ENCODE measurements around the gene LRRC3C. TPM values are rescaled to one million over a fixed set of nuclear protein-coding genes. Genes with fewer than 3 reads are reported as not detected.

The LRRC3C gene
- total RNA-seq, 2 donors from 2014 or later: not detected

DNA sequence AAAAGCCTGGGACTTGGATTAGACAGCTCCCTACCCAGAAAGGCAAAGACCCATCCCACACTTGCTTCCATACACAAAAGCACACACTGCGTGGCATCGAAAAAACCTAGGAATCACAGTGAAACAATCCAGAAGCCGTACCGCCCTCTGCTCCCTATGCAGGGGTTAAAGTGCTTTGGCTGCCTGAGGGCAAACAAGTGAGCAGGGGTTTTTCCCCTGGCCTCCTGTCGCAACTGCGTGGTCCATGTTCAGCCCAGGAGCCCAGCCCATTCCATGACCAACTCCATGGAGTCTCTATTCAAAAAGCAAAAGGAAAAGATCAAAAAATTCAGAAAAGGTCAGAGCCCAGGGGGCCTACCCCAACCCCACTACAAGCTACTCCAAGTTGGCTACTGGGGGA, 5.5 kb upstream of the LRRC3C start:
- no peaks in the 10 kb centered on the region for H3K9me3 ChIP-seq
- peaks cover 44% of the 10 kb centered on the region for H3K36me3 ChIP-seq
- peaks cover 0 to 21% of the 10 kb centered on the region in 2 donors for H3K4me1 ChIP-seq
- no peak overlapping the region for H3K4me3 ChIP-seq
- TF ChIP-seq, protein P1, sequence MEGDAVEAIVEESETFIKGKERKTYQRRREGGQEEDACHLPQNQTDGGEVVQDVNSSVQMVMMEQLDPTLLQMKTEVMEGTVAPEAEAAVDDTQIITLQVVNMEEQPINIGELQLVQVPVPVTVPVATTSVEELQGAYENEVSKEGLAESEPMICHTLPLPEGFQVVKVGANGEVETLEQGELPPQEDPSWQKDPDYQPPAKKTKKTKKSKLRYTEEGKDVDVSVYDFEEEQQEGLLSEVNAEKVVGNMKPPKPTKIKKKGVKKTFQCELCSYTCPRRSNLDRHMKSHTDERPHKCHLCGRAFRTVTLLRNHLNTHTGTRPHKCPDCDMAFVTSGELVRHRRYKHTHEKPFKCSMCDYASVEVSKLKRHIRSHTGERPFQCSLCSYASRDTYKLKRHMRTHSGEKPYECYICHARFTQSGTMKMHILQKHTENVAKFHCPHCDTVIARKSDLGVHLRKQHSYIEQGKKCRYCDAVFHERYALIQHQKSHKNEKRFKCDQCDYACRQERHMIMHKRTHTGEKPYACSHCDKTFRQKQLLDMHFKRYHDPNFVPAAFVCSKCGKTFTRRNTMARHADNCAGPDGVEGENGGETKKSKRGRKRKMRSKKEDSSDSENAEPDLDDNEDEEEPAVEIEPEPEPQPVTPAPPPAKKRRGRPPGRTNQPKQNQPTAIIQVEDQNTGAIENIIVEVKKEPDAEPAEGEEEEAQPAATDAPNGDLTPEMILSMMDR (IDR thresholded peaks at IDR 0.05): no peak
- DNase-seq (ENCODE audit: low spot score): no peak
- no peaks in the 10 kb centered on the region for H3K27me3 ChIP-seq
- no peak overlapping the region for H3K27ac ChIP-seq

DNA sequence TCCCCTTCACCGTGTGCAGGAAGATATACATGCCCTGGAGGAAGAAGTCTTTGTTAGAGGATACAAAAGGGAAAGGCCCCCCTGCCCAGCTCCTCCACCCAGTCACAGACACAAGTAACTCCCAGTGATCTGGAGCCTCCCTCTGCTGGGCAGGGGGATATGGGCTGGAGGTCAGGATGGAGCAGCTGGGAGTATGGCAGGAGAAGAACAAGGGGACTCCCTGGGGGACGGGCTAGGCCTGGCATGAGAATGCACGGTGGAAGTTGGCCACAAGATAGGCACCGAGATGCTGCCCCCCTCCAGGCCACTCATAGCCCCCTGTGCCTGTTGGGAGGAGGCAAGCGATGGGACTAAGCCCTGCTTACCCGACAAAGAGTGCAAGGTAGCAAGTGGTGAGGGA, 4.3 kb upstream of the LRRC3C start:
- Histone ChIP-seq H3K27me3 (no peaks in the 10 kb centered on the region), H3K27ac (no peak overlapping the region), H3K9me3 (no peaks in the 10 kb centered on the region), H3K4me1 (peaks cover 0 to 23% of the 10 kb centered on the region in 2 donors), H3K4me3 (no peak overlapping the region), H3K36me3 (peaks cover 44% of the 10 kb centered on the region)
- TF ChIP-seq, protein P1 (IDR thresholded peaks at IDR 0.05): no peak
- no peak for DNase-seq (ENCODE audit: low spot score)

DNA sequence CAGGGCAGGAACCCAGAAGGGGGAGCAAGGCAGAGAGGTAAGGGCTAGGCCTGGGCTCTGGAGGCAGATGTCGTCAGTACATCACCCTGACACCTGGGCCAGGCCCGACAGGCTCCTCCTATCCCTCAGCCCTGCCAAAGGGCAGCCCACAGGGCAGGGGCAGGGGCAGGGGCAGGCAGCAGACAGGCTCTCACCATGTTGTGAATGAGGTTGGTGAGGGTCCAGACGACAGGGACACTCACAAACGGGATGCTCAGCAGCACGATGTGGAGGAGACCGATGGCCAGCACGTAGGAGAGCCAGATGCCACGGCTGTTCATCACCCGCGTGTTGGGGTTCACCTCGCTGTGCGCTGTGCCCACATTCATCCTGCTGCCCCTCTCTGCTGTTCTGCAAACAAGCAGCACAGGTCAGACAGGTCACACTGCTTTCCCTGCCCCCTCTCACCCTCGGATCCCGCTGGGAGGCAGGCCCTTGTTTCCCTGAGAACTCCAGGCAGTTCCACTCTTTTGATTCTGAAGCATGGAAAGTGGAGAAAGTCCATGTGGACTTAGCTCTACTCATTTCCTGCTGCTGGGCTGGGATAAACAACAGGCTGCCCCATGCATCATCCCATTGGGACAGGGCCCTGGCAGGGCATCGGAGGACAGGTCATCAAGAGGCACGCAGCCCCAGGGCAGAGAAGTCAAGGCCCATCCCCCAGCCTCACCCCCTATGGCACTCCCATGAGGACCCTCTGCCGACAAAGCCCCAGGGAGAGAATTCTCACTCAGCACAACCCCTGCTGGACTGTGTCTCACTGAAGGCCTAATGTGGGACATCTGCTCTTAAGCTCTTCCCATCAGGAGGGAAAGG, 3.5 kb upstream of the LRRC3C start:
- peaks cover 0 to 31% of the 10 kb centered on the region in 2 donors for H3K4me1 ChIP-seq
- TF ChIP-seq, protein P1 (IDR thresholded peaks at IDR 0.05): no peak
- H3K9me3 ChIP-seq: no peaks in the 10 kb centered on the region
- no peak for DNase-seq (ENCODE audit: low spot score)
- H3K36me3 ChIP-seq: peaks cover 43% of the 10 kb centered on the region
- no peaks in the 10 kb centered on the region for H3K27me3 ChIP-seq
- no peak overlapping the region for H3K27ac ChIP-seq
- H3K4me3 ChIP-seq: no peak overlapping the region

DNA sequence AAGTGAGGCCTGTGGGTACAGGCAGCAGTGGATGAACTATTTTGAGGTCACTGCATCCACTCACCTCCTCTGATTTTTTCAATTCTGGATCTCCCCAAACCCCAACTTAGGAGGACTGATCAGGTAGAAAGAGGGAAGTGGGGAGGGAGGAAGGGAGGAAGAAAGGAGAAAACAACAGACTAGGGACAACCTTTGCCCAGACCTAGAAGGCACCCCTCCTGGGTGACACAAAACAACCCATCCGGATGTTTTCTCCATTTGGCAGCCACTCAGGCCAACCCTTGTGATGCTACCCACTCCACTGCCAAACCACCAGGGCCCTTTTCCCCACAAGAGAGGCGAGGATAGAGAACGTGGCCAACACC, 2.9 kb upstream of the LRRC3C start:
- H3K9me3 ChIP-seq: no peaks in the 10 kb centered on the region
- TF ChIP-seq, protein P1 (IDR thresholded peaks at IDR 0.05): no peak
- H3K4me1 ChIP-seq: peaks cover 0 to 35% of the 10 kb centered on the region in 2 donors
- no peak for DNase-seq (ENCODE audit: low spot score)
- no peaks in the 10 kb centered on the region for H3K27me3 ChIP-seq
- peaks cover 38% of the 10 kb centered on the region for H3K36me3 ChIP-seq
- H3K4me3 ChIP-seq: no peak overlapping the region
- H3K27ac ChIP-seq: no peak overlapping the region

DNA sequence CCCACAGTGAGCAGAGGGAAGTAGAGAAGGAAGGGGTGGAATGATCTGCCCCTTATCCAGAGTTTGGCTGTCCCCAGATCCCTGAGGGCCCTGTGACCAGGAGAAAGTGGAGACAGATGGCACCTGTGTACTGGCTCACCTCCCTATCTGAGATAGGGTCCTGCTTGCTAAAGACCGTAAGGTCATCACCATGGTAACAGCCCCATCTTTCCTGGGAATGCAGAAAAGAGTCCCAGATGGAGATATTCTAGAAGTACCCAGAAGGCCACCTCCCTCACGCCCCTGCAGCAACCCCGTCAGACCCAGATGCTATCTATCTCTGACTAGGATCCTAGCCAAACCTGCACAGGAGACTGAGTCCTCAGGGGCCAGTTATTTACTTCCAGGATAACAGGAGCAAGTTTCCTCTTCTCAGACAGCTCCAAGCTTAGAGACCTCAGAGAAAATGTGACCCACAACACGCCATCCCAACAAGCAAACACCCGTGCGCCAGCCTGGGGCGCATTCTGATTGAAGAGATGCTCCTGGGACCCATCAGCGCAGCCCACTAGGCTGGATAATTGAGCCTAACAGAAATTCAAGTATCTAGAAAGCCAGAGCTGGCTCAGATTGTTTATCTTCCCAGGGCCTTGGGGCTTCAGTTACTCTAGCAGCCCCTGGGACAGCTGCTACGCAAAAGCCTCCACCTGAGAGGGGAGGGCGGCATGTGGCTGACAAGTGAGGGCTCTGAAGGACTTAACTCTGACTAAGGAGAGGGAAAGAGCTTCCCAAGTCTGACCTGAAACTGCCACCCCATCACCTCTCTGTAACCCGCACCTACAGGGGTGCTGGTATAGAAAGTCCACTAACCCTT, 2.0 kb upstream of the LRRC3C start:
- TF ChIP-seq, protein P1 (IDR thresholded peaks at IDR 0.05): no peak
- Histone ChIP-seq H3K27ac (no peak overlapping the region), H3K9me3 (no peaks in the 10 kb centered on the region), H3K27me3 (no peaks in the 10 kb centered on the region), H3K4me3 (no peak overlapping the region), H3K4me1 (peaks cover 0 to 35% of the 10 kb centered on the region in 2 donors), H3K36me3 (peaks cover 34% of the 10 kb centered on the region)
- no peak for DNase-seq (ENCODE audit: low spot score)

All from right atrium auricular region (tissue), 2 donors.